ENCODE measurements around the gene SHANK3. TPM values are rescaled to one million over a fixed set of nuclear protein-coding genes. Genes with fewer than 3 reads are reported as not detected.
A peak's percentile ranks its signal among the peaks of the same experiment; 100 is the strongest.
"Not testable (repeated sequence)": the region's sequence is repeated elsewhere in the genome, so short reads cannot be mapped to it uniquely, and the experiment has no call there.

SHANK3 gene
- total RNA-seq, 1 donor from 2014 or later = 22.8 TPM

DNA sequence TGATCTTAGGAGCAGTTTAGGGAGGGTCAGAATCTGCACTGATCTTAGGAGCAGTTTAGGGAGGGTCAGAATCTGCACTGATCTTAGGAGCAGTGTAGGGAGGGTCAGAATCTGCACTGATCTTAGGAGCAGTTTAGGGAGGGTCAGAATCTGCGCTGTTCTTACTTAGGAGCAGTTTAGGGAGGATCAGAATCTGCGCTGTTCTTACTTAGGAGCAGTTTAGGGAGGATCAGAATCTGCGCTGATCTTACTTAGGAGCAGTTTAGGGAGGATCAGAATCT is 28.9 kb upstream of the SHANK3 start:
- not testable (repeated sequence) for ATAC-seq; DNase-seq (ENCODE audit: low spot score)

DNA sequence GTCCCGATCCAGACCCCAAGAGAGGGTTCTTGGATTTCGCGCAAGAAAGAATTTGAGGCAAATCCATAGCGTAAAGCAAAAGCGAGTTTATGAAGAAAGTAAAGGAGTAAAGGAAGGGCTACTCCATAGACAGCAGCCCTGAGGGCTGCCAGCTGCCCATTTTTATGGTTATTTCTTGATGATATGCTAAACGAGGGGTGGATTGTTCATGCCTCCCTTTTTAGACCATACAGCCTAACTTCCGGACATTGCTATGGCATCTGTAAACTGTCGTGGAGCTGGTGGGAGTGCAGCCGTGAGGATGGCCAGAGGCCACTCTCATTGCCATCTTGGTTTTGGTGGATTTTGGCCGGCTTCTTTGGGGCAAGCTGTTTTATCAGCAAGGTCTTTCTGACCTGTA is 19.4 kb upstream of the SHANK3 start:
- no peak for ATAC-seq
- DNase-seq (ENCODE audit: low spot score) = no peak

DNA sequence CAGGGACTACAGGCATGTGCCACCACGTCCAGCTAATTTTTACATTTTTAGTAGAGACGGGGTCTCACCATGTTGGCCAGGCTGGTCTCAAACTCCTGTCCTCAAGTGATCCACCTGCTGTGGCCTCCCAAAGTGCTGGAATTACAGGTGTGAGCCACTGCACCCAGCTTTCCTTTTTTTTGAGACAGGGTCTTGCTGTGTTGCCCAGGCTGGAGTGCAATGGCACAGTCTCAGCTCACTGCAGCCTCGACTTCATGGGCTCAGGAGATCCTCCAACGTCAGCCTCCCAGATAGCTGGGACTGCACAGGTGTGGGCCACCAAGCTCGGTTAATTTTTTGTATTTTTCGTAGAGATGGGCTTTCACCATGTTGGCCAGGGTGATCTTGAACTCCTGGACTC is 18.0 kb upstream of the SHANK3 start:
- not testable (repeated sequence) for ATAC-seq; DNase-seq (ENCODE audit: low spot score)

DNA sequence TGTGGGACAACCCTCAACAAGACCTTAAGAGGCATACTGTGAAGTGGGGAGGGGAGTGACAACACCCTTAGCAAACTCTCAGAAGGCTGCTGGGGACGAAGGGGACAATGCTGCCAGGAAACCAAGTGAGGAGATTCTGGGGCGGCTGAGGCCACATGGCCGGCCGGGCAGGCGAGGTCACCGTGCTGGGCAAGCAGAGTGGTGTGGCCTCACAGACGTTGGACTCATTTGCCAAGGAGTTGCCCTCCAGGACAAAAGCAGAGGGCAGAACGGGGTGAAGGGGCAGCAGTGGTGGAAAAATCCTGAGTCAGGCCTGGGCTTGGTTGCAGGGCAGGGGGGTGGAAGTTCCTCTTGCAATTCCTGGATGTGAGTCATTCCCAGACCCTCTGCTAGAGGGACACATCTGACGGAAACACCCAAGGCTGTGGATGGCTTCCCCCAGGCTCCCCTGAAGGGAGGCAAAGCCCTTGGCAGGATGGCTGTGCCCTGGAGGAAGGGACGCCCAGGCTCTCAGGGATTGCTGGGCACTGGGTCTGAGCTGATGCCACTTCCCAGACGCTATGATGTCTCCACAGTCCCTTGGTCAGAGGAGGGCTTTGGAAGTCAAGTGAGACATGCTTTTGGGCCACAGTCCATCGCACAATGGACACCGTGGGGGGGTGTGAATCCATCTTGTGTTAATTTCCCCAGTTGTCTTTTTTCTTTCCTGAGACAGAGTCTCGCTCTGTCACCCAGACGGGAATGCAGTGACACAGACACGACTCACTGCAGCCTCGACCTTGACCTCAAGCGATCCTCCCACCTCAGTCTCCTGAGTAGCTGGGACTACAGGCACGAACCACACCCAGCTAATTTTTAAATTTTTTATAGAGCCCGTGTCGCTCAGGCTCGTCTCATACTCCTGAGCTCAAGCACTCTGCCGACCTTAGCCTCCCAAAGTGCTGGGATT is 16.2 kb upstream of the SHANK3 start:
- DNase-seq (ENCODE audit: low spot score) (no peak), ATAC-seq (peak; percentile 67)

DNA sequence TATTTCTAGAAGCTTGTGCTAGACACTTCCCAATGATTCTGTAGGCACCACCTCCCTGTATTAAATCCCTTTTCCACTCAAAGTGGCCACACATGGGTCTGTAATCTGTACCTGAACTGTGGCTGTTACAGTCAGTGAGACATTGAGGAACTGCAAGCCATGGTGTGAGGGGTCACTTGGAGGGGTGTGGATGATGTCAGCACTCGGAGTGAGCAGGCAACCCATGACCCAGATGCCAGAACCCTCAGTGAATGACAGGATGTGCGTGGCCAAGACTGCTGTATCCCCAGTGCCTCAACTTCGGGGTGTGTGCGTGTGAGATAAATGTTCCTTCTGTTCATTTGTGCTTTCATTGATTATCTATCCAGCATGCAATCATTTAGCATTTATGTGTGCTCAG is 14.7 kb upstream of the SHANK3 start:
- DNase-seq (ENCODE audit: low spot score) (no peak), ATAC-seq (peak; percentile 50)

DNA sequence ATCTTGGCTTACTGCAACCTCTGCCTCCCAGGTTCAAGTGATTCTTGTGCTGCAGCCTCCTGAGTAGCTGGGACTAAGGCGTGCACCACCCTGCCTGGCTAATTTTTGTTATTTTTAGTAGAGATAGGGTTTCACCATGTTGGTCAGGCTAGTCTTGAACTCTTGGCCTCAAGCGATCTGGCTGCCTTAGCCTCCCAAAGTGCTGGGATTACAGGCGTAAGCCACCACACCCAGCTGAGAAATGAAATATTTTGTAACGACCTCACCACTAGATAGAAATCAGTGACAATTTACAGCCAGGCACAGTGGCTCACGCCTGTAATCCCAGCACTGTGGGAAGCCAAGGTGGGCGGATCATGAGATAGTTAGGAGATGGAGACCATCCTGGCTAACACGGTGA is 12.9 kb upstream of the SHANK3 start:
- ATAC-seq; DNase-seq (ENCODE audit: low spot score): not testable (repeated sequence)

DNA sequence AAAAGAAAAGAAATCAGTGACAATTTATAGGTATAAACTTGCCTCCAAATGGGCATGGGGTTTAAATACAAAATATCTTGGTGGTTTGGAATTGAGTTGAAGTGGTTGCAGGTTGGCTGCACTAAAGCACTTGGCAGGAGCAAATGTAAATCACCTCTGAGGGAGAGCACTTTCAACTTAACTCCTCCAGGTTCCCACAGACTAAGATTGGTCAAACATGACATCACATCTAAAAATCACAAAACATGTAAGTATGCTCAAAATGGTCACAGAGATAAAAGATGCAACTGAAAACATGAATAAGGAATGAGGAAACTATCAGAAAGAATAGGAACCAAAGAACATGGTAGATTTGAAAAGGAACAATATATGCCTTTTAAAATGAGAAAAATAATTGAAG is 12.3 kb upstream of the SHANK3 start:
- DNase-seq (ENCODE audit: low spot score) (no peak), ATAC-seq (no peak)

DNA sequence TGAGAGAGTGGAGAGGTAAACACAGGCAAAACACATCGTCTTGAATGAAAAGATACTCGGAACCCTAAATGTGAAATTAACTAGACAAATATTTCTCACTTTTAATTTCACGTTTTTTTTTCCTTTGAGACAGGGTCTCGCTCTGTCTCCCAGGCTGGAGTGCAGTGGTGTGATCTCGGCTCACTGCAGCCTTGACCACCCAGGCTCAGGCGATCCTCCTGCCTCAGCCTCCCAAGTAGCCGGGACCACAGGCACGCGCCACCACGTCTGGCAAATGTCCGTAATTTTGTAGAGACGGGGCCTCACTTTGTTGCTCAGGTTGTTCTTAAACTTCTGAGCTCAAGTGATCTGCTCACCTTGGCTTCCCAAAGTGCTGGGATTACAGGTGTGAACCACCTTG is 7.4 kb upstream of the SHANK3 start:
- ATAC-seq (no peak), DNase-seq (ENCODE audit: low spot score) (no peak)

DNA sequence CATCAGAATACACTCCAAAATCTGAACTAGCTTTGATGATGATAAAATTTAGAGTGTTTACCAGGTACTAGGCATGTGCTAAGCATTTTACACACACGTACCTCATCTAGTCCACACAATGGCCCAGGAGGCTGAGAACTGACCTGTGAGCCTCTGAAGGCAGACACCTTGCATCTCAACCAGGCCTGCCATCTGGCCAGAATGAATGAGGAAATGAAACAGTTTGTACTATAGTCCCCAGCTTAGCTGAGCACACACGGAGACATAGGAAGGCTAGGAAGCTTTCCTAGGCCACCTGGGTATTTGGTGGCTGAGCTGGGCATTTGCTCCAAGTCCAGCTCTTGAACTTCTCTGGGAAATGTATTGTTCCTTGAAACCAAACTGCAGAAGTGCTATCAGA is 6.9 kb upstream of the SHANK3 start:
- ATAC-seq (no peak), DNase-seq (ENCODE audit: low spot score) (no peak)

DNA sequence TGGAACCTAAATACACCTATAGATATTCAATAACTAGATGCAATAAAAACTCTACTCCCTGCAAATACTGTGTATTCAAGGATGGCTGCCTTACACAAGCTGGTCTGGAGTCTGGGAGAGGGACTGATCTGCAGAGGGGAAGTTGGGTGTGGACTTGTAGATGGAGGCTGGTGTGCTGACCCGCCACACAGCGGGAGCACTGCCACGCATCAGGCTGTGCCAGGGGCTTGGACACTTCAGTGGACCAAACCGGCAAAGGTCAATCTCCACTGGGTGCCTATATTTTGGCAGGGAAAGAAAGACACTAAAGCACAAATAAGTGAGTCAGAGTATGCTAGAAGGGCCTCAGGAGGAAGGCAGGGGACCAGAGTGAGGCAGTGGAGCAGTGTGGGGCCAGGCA is 2.1 kb upstream of the SHANK3 start:
- ATAC-seq = no peak
- DNase-seq (ENCODE audit: low spot score) = no peak

DNA sequence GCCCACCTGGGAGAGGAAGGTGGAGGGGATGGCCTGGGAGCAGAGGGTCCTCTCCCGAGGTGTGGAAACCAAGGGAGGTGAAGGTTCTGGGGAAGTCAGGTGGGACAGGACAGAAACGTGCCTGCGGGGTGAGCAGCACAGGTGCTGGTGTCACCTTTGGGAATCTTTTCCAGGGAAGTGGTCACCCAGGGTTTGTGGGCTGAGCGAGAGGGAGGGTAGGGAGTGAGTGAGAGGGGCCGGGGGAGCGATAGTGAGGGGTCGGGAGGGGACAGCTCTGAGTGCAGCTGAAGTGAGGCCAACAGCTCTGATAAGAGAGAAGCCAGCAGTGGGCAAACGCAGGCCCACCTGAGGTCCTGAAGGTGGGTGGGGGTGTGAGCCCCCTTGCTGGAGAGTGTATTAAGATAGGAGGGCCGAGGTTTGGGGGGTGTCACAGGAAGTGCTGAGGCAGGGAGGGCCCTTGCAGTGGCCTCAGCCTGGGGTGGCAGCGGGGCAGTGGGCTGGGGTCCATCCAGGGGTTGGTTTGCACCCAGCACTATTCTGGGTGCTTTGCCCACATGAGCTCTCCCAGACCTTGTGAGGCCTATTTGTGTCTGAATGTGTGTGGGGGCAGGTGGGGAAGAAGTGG is 1.6 kb upstream of the SHANK3 start:
- DNase-seq (ENCODE audit: low spot score) = no peak
- ATAC-seq = no peak

DNA sequence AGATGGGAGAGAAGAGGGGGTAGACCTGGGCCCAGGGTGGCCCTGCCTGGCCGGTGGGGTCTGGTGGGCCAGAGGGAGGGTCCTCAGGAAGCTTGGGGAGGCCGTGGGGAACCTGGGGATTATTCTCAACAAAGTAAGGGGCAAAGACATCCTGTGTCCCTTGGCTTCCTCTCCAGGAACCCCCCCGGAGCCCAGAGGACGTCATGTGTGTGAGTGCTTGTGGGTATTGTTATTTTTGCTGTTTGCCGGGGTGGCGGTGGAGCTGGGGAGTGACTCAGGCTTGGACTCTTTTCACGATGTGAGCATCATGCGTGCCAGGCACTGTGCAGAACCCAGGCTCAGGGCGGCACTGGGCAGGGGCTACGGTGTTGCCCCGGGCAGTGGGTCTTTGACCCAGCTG is 982 bp upstream of the SHANK3 start:
- DNase-seq (ENCODE audit: low spot score) = no peak
- ATAC-seq = no peak

DNA sequence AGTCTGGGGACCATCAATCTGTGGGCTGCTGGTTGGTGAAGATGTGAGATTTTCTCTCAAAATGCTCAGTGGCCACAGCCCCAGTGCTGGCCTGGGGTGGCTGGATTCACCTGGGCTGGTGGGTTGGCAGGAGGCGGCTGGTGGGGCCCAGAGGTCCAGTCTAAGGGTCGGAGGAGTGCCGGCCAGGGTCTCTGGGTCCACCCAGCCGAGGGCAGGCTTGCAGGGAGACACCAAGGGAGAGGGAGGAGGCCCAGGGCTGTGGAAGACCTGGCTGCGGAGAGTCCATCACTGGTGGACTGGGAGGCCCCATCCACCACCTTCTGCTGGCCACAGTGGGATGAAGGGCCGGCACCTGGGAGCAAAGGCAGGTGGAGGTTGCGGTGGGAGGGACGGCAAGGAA is 582 bp upstream of the SHANK3 start:
- DNase-seq (ENCODE audit: low spot score) (no peak), ATAC-seq (no peak)

DNA sequence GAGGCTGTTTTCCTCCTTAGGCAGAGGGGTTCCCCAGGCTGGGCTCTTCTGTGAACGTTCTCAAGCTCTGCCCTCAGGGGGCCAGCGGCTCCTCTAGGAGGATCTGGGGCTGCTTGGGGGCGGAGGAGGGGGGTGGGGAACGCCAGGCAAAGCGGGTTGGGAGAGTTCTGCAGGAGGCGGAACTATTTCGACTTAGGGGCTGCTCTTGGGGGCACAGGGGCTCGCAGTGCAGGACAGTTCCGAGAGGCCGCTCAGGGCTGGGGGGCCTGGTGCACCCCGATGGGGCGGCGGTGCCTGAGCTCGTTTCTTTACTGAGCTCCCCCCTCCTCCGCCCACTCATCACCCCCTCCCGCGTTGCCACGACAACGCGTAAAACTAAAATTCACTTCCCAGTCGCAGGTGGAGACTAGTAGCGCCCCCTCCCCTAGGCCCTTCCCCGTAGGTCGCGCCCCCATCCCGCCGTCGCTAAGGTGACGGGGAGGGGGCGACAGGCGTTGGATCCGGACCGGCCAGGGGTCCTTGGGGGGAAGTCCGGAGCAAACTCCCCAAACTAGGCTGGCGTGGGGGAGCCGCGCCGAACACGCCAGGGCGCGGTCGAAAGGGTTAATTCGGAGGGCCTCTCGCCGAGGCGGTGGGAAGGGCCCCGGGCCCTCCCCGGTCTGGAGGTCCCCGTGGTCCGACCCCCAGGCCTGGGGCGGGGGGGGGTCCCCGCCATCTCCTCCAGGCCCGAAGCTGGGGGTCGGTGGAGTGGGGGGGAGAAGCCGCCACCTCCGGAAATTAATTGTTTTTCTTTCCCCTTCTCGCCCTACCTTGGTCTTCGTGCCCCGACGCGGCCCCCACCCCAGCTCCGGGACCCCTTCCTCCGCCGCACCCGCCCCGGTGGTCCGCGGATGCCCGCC is 857 bp downstream of the SHANK3 start:
- DNase-seq (ENCODE audit: low spot score) = no peak

DNA sequence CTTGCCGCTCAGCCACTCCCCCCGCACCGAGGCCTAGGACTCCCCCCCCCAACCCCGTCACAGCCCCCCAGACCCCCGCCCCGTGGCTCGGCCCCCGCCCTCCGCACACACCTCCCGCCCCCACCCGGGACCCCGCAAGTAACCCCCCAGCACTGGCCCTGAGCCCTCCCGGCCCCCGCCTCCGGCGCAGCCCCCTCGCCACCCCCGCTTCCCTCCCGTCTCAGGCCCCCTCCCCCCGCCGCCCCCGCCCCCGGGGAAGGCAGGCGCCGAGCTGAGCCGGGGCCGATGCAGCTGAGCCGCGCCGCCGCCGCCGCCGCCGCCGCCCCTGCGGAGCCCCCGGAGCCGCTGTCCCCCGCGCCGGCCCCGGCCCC is 1.5 kb downstream of the SHANK3 start:
- DNase-seq (ENCODE audit: low spot score) = no peak

More for the DNA sequence above, 857 bp downstream of the SHANK3 start:
- no peak for ATAC-seq

DNA sequence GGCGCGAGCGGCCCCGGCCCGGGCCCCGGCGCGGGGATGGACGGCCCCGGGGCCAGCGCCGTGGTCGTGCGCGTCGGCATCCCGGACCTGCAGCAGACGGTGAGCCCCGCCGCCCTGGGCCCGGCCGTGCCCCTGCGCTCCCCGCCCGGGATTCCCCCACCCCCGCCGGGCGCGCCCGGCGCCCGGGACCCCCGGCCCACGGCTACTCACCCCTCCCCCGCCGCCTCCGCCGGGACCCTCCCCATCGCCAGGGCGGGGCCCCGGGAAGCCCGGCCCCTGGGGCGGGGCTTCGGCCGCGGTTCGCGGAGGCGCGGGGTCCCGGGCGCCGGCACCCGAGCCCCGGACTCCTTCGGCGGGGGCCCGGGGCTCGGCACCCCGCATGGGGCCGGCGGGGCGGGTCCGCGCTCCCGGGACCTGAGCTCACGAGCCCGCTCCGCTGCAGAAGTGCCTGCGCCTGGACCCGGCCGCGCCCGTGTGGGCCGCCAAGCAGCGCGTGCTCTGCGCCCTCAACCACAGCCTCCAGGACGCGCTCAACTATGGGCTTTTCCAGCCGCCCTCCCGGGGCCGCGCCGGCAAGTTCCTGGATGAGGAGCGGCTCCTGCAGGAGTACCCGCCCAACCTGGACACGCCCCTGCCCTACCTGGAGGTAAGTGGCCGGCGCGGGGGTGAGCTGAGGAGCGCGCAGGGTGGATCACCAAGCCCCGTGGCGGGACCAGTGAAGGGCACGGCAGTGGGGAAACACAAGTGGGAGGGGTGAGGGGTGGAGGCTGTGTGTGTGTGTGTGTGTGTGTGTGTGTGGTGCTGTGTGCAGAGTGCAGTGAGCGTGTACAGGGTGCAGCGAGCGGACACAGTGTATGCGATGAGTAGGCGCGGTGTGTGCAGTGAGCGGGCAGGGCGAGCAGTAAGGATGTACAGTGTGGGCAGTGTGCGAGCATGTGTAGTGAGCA is 2.3 kb downstream of the SHANK3 start:
- no peak for DNase-seq (ENCODE audit: low spot score)
- ATAC-seq = peak; percentile 28

More for the DNA sequence above, 1.5 kb downstream of the SHANK3 start:
- no peak for ATAC-seq

DNA sequence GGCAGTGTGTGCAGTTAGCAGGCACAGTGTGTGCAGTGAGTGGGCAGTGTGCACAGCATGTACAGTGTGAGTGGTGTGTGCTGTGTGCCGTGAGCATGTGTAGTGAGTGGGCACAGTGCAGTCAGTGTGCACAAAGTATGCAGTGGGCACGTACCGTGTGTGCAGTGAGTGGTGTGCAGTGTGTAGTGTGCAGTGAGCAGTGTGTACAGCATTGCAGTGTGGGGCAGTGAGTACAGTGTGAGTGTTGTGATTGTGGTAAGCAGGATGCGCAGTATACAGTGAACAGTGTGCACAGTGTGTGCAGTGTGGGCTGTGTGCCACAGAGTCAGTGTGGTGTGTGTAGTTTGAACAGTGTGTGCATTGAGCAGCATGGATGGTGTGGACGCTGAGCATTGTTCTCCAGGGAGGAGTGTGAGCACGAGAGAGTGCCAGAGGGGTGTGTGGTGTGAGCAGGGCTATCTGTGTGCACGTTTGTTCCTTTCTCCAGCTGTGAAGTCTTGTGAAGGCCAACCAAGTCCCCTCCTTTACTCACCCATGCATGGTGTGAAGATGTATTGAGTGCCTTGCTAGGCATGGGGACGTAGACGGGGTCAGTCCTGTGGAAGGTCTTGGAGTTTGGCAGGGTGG is 3.0 kb downstream of the SHANK3 start:
- no peak for DNase-seq (ENCODE audit: low spot score)
- no peak for ATAC-seq

DNA sequence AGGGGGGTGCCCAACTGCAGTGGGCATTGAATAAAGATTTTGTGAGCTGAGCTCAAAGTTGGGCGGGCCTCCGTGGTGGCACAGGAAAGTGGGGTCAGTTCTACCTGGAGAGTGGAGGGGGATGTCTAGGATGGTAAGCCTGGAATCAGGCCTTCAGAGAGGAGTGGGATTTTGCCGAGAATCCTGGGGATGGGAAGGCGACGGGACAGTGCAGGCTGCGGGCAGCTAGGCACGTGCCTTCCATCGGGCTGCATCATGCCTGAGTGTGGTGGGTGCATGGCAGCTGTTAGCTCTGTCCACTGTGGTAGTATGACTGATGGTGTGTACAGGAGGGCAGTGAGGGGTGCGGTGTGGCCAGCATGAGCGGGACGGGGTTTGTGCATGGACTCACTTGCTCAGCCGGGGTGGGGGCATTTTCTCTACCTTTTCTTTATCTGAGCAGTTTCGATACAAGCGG is 3.6 kb downstream of the SHANK3 start:
- DNase-seq (ENCODE audit: low spot score) = no peak
- no peak for ATAC-seq

DNA sequence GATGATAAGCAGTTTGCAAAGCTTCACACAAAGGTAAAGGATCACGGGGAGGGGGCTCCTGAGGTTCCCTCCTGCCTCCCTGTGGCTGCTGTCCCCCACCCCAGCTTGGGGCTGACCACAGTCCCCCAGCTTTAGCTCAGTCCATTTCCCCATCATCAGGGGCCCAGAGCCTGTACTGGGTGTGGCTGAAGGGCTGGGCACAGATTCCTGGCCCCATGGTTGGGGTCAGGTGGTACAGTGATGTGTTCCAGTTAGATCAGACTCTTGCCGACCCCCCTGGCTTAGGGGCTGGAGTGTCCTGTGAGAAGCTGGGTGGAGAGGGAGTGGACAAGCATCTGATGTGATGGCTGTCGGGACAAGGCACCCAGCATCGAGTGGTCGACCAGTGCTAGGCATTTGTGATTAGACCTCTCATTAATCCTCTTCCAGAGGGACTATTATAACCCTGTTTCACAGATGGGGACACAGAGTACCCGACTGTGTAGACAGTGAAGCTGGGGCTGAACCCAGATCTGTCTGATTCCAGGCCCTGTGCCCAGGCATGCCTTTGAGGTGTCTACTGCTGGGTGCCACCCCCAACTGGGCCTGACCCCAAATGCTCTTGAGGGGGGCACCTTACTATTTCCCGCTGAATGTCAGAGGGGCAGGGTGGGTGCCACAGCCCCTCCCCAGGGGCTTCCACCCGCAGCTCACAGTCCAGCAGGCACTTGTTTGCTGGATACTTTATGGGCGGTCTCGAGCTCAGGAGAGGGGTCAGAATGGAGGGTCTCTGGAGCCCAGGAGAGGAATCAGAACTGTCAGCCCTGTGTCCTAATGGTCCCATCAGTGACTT is 4.3 kb downstream of the SHANK3 start:
- DNase-seq (ENCODE audit: low spot score) (no peak), ATAC-seq (no peak)
